ENCODE data around the gene GPN1. TPM values are rescaled to one million over a fixed set of nuclear protein-coding genes. Genes with fewer than 3 reads are reported as not detected.

Gene GPN1
- polyA plus RNA-seq, 3 donors, result 19.7 to 25.7 (median 20.2) TPM

Other genes with a start within 250 kb of the GPN1 start
- gene ZNF513, start 248.3 kb upstream of the GPN1 start, polyA plus RNA-seq, result 10 to 100 TPM in 2 of 3 donors, 1 to 10 TPM in 1; 8.6 to 19.9 (median 12.5) TPM
- 10 to 100 TPM; 40.7 to 79.5 (median 46.3) TPM for gene PPM1G, start 219.5 kb upstream of the GPN1 start, polyA plus RNA-seq
- gene NRBP1, start 200.4 kb upstream of the GPN1 start, polyA plus RNA-seq, result 10 to 100 TPM; 44.9 to 67.0 (median 65.7) TPM
- 10 to 100 TPM in 1 of 3 donors, 1 to 10 TPM in 2; 2.4 to 52.8 (median 6.1) TPM for gene KRTCAP3, start 186.7 kb upstream of the GPN1 start, polyA plus RNA-seq
- gene IFT172, start 139.3 kb upstream of the GPN1 start, polyA plus RNA-seq, result 10 to 100 TPM; 11.3 to 23.7 (median 13.3) TPM
- 100 to 1,000 TPM in 1 of 3 donors, 10 to 100 TPM in 2; 38.5 to 158 (median 53.5) TPM for gene FNDC4, start 133.8 kb upstream of the GPN1 start, polyA plus RNA-seq
- 1 to 10 TPM in 2 of 3 donors, not detected in 1; 3.0 to 5.7 TPM for gene GCKR, start 132.2 kb upstream of the GPN1 start, polyA plus RNA-seq
- gene ZNF512, start 46.0 kb upstream of the GPN1 start, polyA plus RNA-seq, result 10 to 100 TPM in 1 of 3 donors, 1 to 10 TPM in 2; 5.4 to 18.8 (median 7.4) TPM
- 1 to 10 TPM; 1.5 to 4.7 (median 1.7) TPM for gene CCDC121, start within 50 bp of the GPN1 start, polyA plus RNA-seq
- 10 to 100 TPM; 11.3 to 22.9 (median 17.5) TPM for gene SUPT7L, start 34.6 kb downstream of the GPN1 start, polyA plus RNA-seq
- gene SLC4A1AP, start 34.8 kb downstream of the GPN1 start, polyA plus RNA-seq, result 10 to 100 TPM in 2 of 3 donors, 1 to 10 TPM in 1; 7.0 to 14.6 (median 13.8) TPM
- gene MRPL33, start 142.7 kb downstream of the GPN1 start, polyA plus RNA-seq, result 100 to 1,000 TPM in 2 of 3 donors, 10 to 100 TPM in 1; 86.4 to 196 (median 169) TPM

Measured in adipose tissue (tissue), 3 donors.